Measurements from ENCODE around the gene RNF19B. TPM values are rescaled to one million over a fixed set of nuclear protein-coding genes. Genes with fewer than 3 reads are reported as not detected.

RNF19B gene
- total RNA-seq, 1 experiment from 2014 or later: 15.0 TPM

DNA sequence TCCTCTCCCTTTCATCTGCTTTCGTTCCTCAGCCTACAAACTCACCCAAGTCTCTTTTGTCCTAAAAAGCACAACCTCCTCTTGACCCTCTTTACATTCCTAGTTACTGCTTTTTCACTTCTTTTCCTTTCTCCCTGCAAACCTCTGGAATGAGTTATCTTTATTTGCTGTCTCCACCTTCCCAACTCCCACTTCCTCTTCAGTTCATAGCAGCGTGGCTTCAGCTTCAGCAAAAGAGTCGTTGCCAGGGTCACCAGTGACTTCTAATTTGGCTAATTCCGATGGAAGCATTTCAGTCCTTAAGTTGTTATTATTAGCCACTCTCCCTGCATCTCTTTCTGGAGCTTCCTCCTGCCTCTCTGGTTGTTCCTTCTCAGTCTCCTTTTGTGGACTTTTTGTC is 57.2 kb downstream of the RNF19B start:
- H2BK15ac ChIP-seq (ENCODE audit: low read depth, low read length): no peak overlapping the region
- DNase-seq: no peak
- H3K36me3 Mint-ChIP-seq (ENCODE audit: insufficient read depth in 1 of 3, low read depth in 3 of 3): no peaks in the 10 kb centered on the region
- no peaks in the 10 kb centered on the region for H3K9me3 ChIP-seq (ENCODE audit: control insufficient read depth, low read depth, low read length)
- no peak overlapping the region for H3K4ac ChIP-seq (ENCODE audit: low read depth, low read length)
- no peak overlapping the region for H3K4me2 ChIP-seq (ENCODE audit: insufficient read depth, insufficient read length, low read length)
- H3K4me3 Mint-ChIP-seq: no peak overlapping the region
- no peak overlapping the region for H2AK5ac ChIP-seq (ENCODE audit: insufficient read length, low read length)
- H4K8ac ChIP-seq (replicated peaks; ENCODE audit: insufficient read length, low read depth, low read length): no peak overlapping the region
- no peaks in the 10 kb centered on the region; a peak in 1 of 5 replicates for H3K9me3 Mint-ChIP-seq
- no peak overlapping the region for H3K56ac ChIP-seq (ENCODE audit: insufficient read length, low read depth, low read length)
- H3K27me3 ChIP-seq (ENCODE audit: insufficient read depth, low read length): no peaks in the 10 kb centered on the region; the same call in 1 of the 2 replicates
- TF ChIP-seq, protein P1, sequence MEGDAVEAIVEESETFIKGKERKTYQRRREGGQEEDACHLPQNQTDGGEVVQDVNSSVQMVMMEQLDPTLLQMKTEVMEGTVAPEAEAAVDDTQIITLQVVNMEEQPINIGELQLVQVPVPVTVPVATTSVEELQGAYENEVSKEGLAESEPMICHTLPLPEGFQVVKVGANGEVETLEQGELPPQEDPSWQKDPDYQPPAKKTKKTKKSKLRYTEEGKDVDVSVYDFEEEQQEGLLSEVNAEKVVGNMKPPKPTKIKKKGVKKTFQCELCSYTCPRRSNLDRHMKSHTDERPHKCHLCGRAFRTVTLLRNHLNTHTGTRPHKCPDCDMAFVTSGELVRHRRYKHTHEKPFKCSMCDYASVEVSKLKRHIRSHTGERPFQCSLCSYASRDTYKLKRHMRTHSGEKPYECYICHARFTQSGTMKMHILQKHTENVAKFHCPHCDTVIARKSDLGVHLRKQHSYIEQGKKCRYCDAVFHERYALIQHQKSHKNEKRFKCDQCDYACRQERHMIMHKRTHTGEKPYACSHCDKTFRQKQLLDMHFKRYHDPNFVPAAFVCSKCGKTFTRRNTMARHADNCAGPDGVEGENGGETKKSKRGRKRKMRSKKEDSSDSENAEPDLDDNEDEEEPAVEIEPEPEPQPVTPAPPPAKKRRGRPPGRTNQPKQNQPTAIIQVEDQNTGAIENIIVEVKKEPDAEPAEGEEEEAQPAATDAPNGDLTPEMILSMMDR (conservative IDR thresholded peaks at IDR 0.05): no peak
- H3K23me2 ChIP-seq (ENCODE audit: insufficient read length, low read depth, low read length, poor library complexity, severe bottlenecking): no peaks in the 10 kb centered on the region
- no peaks in the 10 kb centered on the region for H3K79me2 ChIP-seq (ENCODE audit: insufficient read depth, low read length)
- H4K5ac ChIP-seq (ENCODE audit: insufficient read length, low read depth, low read length): no peak overlapping the region
- no peak overlapping the region for H3K9ac ChIP-seq (ENCODE audit: extremely low read depth, insufficient read length, low read length)
- no peak overlapping the region for H2AFZ ChIP-seq (ENCODE audit: low read length)
- no peak overlapping the region for H3K27ac Mint-ChIP-seq
- H2BK5ac ChIP-seq (ENCODE audit: insufficient read length, low read length): no peak overlapping the region
- H2BK12ac ChIP-seq (ENCODE audit: insufficient read length, low read depth, low read length): no peak overlapping the region
- H3K14ac ChIP-seq (ENCODE audit: insufficient read depth, low read length): no peak overlapping the region
- no peaks in the 10 kb centered on the region for H3K79me1 ChIP-seq (ENCODE audit: insufficient read depth, low read depth, low read length, poor library complexity, severe bottlenecking)
- H4K20me1 ChIP-seq (ENCODE audit: control insufficient read depth, insufficient read depth, insufficient read length): no peaks in the 10 kb centered on the region
- no peak overlapping the region for H3K27ac ChIP-seq (ENCODE audit: insufficient read length, low read depth, low read length)
- peaks cover 30% of the 10 kb centered on the region for H3K27me3 Mint-ChIP-seq (ENCODE audit: low read depth)
- H2BK20ac ChIP-seq (ENCODE audit: low read depth, low read length, poor library complexity, severe bottlenecking): no peak overlapping the region
- H4K91ac ChIP-seq (ENCODE audit: insufficient read length, low read depth, low read length): no peak overlapping the region
- H2BK120ac ChIP-seq (ENCODE audit: low read depth, low read length, poor library complexity, severe bottlenecking): no peak overlapping the region
- no peaks in the 10 kb centered on the region; a peak in 1 of 4 replicates for H3K4me1 Mint-ChIP-seq
- H3K4me1 ChIP-seq (ENCODE audit: insufficient read depth, low read length): no peaks in the 10 kb centered on the region
- H3K18ac ChIP-seq (ENCODE audit: insufficient read length, low read depth, low read length): no peak overlapping the region
- WGBS (ENCODE audit: extremely low coverage, insufficient read length, low lambda C conversion rate): no CpG with 5 or more reads among the region's 4 CpGs
- H3K23ac ChIP-seq (ENCODE audit: insufficient read length, low read depth, low read length): no peak overlapping the region
- no peak overlapping the region for H3T11ph ChIP-seq (ENCODE audit: low read length)

All from H9 (cell line).